Head of caudate nucleus (tissue), 42 donors: Measurements from ENCODE around the gene CAMK2D.
"Not testable (repeated sequence)": the region's sequence is repeated elsewhere in the genome, so short reads cannot be mapped to it uniquely, and the experiment has no call there.

Experiments
- DNase-seq, 42 donors: peaks; one replicate each; pipeline versions ENCODE4 v3.0.0 to v3.0.0-alpha.2; 2020 to 2021; ENCODE audit warnings: mixed read lengths in 7 of 42
- intact Hi-C: fragments of 100-400 bp; cut with DNase I; formaldehyde crosslinking; loops from one replicate; pipeline ENCODE4 v1.15.0; 2022

The CAMK2D gene

DNA sequence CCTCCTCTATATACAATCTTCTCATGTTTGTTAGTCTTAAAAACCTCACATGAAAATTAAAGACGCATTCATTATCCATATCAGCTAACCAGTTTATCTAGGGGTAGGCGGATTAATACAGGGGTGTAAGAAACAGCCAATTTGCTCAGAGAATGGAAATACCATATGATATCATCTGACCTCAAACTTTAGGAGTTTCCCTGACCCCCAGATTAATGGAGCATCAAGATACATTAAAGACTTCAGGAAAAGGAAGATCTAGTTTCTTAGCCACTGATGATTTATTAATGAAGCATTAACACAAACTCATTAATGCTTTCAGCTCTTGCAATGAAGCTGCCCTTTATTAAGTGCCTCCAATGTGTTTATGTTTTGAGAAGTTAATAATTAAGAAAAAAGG lies 67.5 kb downstream of the CAMK2D start:
- intact Hi-C loops = no loop called here
- no peak for DNase-seq

DNA sequence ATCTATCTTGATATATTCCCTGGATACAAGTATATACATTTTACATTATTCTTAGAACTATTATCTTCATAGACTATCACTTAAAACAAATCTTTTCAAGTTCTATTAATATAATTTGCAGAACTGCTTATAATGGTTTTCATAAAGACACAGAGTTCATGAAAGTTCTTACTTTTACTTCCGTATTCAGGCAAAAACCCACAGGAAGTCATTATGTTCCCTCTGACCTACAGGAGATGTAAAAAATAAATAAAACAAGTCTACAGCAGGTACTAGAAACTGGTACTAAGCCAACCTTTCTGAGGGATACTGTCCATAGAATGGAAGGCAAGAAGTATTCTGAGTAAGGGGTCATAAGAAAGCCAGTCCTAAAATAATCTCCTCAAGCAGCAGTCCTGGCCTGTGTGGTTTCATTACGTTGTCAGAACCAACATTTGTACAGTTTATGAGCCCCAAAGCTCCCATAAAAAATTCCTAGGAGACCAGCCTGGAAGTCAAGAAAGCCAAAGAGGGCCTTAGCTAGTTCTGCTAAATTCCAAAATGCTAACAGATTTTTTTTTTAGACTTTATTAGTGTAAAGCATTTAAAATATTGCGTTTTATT lies 68.6 kb downstream of the CAMK2D start:
- intact Hi-C loops = no loop called here
- no peak for DNase-seq

DNA sequence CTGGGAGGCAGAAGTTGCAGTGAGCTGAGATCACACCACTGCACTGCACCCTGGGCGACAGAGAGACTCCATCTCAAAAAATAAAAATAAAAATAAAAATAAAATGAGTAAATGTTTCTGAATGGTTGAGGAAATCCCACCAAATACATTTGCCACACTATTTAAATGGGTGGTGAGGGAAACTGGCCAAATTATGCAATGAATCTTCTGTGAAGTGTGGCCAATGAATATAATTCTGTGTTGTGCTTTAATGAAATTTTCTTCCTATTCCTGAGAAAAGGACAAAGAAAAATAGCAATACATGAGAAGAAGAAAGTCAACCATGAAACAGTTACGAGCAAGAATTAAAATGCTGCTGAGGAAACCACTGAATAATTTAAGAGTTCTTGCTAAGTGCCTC lies 69.9 kb downstream of the CAMK2D start:
- intact Hi-C loops = no loop called here
- DNase-seq = no peak

DNA sequence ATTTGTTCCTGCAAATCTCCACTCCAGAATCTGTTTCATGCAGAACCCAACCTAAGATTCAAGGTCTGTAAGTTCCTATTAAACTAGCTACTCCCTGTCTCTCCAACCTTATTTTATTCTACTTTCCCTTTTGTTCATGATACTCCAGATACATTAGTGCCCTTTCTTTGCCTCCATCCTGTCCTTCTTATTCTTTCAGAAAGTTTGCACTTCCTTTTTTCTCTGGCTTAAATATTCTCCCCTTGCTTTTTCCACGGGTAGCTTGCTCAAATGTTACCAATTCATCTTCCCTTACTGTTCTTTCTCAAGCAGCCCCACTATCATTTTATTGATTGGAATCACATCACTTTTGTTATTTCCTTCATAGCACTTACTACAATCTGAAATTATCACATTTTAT lies 72.1 kb downstream of the CAMK2D start:
- intact Hi-C loops = no loop called here

DNA sequence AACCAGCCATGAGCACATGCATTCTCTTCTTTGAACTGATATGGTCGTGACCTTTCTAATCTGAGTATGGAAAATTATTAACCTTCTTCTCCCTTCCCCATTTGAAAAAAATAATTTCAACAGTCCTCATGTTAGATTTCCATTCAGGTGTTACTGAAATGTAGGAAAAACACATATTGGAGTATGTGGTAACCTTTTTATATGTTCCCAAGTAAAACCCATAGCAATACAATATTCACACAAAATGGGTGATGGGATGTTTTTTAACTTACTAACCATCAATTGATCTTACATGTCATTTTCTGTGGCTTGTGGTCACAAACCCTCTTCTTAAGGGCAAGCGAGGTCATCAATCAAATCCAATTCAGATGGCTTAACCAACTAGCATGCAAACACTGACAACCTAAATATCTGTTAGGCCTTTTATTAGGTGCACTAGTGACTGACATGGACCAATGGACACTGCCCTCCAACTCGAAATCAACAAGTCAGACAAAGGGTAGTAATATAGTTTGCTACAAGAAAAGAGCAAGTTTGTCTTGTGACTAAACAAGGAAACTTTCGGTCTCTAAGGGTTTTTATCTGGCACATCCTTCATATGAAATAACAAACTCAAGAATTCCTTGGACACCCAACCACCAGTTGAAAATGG lies 74.3 kb downstream of the CAMK2D start:
- DNase-seq = no peak
- intact Hi-C loops = no loop called here

More for the DNA sequence above, 72.1 kb downstream of the CAMK2D start:
- no peak for DNase-seq

DNA sequence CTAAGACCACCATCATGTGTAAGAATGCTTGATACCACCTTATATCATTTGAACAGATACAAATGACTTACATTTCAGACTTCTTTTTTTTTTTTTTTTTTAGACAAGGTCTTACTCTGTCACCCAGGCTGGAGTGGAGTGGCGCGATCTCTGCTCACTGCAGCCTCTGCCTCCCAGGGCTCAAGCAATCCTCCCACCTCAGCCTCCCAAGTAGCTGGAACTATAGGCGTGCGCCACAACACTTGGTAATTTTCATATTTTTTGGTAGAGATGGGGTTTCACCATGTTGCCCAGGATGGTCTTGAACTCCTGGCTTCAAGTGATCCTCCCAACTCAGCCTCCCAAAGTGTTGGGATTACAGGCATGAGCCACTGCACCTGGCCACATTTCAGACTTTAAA lies 76.4 kb downstream of the CAMK2D start:
- DNase-seq, intact Hi-C loops: not testable (repeated sequence)

DNA sequence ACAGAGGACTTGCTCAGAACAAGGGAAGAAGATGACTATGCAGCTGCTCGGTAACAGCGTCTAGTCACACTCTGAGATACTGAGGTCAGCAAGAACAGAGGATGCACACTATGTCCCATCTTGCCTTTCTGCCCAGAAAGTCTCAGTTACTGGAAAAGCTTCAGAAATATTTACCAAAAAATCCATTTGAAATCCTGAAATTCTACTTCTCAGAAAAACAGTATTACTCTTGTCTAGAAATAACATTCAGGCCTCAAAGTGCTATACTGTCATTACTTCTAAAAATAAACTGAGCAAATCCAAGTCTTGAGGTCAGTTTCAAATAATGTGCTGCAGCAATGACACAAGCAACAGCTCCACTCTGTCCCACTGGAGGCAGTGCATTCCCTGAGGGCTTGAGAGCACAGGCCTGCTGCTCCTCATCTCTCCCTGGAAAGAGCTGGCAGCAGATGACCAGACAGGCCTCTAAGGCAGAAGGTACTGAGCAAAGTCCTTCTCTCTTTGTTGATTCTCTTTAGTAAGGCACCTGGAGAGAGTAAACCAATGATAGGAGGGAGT lies 76.9 kb downstream of the CAMK2D start:
- peak in 37 of 42 donors; percentile 6 to 69 (median 39) for DNase-seq
- intact Hi-C loops = no loop called here

DNA sequence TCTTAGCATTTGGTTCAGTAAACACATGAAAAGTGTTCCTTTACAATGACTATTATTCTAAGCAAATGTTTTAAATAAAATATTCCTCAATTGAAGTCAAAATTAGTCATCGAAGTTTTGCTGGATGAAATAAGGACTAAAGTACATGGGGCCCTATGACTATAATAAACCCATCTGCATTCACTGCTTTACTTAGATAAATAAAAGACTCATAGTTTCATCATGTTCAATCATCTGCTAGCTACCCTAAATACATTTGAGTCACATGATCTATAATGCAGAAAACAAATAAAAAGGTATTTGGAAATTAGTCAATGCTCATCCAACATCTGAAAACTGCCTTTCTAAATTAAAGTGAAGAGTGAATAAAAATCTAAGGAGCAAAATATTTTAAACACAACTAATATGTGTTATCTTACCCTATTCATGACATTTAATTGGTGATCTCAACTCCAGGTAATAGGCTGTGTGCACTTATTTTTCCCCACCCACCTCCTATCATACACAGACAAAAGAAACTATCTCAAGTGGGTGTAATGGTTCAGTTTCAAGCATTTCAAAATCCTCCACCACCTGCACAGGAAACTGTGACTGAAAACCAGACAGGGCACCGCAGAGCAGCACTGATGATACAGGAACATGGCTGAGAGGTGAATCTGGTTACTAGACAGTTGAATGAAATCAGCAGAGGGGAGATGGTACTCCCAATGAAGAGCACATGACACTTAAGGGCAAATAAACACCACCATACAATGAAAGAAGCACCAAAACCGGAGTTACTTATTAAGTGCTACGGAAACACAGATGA lies 78.6 kb downstream of the CAMK2D start:
- intact Hi-C loops = no loop called here
- peak in 10 of 42 donors; percentile 5 to 57 (median 23) for DNase-seq

DNA sequence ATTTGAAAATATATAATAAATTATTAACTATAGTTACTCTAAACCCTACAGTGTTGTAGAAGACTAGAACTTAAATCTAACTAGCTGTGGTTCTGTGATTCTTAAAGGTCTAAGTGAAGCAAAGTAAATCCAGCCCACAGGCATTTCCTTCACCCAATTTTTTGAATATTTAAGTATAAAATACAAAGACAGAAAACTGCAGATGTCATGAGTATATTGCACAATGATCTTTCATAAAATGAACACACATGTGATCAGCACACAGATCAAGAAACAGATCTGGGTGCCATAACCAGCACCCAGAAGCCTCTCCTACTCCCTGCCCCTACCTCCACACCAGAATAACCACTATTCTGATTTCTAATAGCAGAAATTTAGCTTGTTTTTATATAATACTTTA lies 82.9 kb downstream of the CAMK2D start:
- intact Hi-C loops = no loop called here

DNA sequence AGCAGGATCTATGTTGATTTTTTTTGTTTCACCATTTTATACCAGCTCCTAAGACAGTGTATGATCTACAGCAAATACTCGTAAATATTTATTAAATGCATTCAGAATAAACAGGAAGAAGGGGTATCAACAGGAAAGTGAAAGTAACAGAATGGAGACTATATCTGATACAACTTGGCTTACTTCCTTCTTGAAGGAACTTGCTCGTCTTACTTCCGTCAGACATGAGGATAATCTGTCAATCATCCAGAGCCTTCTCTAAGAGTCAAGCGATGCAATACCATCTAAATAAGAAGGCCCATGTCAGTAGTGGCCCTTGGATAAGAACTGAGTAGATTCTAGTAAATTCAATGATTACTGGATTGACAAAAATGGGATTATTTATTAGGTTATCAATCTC lies 84.2 kb downstream of the CAMK2D start:
- intact Hi-C loops = no loop called here
- DNase-seq = no peak

More for the DNA sequence above, 82.9 kb downstream of the CAMK2D start:
- DNase-seq = no peak

DNA sequence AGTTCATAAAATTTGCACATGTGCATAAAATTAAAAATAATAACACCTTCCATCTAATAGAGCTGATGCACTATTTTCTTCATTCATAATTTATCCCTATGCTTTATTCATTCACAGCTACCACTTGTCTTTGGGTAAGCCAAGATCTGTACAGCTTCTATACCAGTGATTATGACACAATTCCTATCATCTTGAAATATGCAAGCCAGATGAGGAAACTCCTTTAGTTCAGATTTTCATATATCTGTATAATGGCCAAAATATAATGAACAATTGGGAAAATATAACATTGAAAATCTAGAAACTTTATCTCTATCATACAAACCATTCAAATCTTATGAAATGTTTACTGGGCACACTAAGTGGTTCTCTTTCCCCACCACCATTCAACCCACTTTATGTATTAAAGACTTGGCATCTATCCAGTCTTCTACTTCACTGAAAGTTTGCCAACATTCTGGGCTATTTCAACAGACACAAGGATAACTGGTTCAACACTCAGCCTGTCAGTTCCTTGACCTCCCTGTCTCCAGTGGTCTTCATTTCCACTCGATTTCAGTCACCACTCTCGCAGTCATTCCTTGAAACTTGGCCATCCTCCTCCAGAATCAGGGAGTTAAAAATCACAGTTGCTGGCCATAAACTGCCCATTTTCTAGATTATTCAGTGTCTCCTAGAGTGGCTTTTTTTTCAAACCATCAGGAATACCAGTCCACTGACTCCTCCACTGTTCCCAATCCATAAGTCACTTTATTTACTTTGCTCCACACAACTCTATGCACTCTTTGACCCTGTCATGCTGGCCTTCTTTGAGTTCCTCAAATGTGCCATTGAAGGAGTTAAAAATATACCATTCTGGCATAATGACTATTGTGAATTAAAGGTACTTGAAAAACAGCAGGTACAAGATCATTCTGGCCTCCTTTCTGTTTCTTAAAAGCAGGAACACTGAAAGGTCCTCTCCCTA lies 85.5 kb downstream of the CAMK2D start:
- intact Hi-C loops = no loop called here
- no peak for DNase-seq

DNA sequence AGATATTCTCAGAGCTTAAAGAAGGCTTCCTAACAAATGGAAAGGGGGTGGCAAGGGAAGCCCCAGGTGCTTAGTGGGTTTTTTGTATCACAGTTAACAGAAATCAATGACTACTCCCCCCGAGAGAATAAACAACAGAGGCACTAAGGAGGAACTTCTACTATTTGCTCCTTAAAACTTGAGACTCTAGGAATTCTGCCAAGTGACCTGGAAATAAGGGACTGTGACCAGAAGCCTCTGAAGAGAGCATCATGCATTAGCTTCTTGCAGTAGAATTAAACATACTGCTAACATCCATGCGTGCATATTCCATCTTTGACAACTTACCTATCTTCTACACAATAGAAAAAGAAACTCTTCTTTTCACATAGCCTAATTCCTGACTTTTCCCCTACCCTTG lies 86.8 kb downstream of the CAMK2D start:
- intact Hi-C loops = no loop called here
- no peak for DNase-seq

DNA sequence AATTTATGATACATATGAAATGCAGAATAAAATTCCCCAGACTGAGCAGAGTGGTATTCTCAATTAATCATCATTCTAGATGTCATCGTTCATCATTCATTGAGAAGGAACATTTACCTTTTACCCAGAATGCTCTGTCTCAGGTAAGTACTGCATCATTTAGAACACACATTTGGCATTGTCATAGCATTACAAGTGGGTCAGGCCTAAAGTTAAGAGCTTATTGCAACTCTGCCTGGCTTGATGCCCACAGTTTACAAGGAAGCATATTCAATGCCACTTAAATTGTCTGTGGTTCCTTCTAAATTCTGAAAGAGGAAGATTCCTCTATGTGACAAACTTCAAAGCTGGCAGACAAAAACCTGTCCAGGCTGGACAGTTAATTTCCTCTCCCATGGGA lies 87.3 kb downstream of the CAMK2D start:
- intact Hi-C loops = no loop called here
- peak in 1 of 42 donors; percentile 8 for DNase-seq

DNA sequence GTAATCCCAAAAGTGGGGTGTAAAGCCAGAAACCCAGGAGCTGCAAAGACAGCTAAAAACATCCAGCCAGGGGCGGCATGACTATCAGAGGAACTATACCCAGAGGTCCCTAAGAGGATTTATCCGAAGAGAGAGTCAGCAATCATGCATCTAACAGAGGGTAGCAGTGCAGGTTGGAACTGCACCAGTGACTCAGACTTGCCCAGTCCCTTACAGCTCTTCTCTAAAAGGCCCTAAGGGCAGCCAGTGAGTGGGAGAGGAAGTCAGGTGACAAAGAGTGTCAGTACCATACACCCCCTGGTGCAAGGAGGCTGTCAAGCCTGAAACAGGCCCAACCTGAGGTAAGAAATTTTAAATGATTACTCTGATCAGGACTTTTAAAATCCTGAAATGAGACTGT lies 88.1 kb downstream of the CAMK2D start:
- no peak for DNase-seq
- intact Hi-C loops = no loop called here

DNA sequence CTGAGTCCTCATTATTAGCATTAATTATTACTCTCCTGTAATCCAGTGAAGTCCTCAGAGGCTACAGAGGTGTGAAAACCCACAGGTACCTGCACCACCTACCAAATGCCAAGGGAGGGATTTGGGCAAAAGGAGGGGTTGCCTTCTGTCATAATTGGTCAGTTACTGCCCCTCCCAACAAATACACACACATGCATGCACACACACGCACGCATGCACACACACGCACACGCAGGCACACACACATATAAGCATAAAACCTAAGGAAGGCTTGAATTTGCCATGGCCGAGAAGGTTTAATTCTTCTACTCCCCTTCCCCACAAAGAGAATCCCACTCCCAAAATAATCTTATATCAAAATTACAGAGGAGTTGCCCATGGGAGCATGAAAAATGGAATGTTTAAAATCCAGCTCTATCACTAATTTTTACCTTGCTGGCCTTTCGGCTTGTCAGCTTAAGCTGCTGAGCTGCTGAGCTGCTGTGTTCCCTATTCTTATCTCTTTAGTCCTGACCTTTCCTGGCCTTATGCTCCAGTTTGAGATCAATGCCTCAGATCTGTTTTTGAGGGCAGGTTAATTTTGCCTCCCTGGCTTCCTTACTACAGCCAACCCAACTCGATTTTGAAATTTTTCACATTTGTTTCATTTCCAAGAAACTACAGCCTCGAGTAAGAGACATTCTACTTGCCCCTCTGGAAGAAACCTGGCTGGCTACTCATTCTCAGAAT lies 95.0 kb downstream of the CAMK2D start:
- no peak for DNase-seq
- intact Hi-C loops = no loop called here

DNA sequence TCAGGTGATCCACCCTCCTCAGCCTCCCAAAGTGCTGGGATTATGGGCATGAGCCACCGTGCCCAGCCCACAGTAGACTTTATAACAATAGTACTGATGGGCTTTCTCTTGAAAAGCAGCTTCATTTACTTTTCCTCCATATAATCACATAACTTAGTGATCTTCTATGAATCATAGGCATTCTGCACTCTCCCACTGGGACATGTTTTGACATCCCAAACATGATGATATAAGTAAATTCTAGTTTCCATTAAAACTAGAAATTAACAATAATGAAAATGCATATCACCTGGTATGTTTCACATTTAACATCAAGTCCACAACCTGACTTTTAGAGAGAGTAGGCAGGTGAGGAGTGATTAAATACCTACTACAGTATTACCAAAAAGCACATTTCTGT lies 96.5 kb downstream of the CAMK2D start:
- intact Hi-C loops = no loop called here
- DNase-seq = no peak

DNA sequence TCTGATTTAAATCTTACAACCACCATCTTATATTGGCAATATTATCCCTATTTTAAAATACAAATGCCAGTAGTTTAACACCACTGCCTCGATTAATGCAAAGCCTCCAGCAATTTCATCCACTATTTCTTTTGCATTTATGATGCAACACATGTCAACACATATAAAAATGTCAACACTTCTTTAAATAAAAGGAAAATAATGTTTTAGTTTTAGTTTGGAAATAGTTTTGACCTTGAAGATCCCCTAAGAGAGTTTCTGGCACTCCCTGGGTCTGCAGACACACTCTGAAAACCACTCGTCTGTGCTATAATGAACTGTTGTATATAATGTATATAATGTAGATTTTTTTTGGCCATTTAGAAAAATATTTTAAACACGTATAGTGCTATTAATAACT lies 99.0 kb downstream of the CAMK2D start:
- DNase-seq = no peak
- intact Hi-C loops = no loop called here

DNA sequence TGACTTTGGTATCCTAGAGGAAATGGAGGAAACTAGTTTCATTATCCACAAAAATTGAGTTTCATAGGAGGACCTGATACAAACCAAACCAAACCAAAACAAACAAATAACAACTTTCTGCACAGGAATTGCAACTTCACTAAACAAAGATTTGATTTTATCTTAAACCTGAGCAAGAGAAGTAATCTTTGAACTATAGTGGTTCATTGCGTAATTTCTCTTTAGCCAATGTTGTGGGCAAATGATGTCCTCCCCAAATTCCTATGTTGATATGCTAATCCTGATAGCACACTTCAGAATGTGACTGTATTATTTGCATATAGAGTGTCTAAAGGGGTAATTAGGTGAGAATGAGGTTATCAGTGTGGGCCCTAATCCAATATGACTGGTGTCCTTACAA lies 102.4 kb downstream of the CAMK2D start:
- no peak for DNase-seq
- intact Hi-C loops = no loop called here
